ENCODE data around the gene MKRN2. TPM values are rescaled to one million over a fixed set of nuclear protein-coding genes. Genes with fewer than 3 reads are reported as not detected.

The MKRN2 gene
- total and polyA plus RNA-seq, 9 of the 15 experiments (the other 6 are each of a cell fraction or from before 2014, with no cell fraction given) = 29.4 to 63.2 (median 42.9) TPM

GRCh38 chr3:12521010-12521409, 35.9 kb upstream of the MKRN2 start:
- WGBS (ENCODE audit: insufficient coverage, low coverage, missing lambda C conversion rate) = 88% methylated on average over 2 of the region's 2 CpGs
- FAIRE-seq = no peak
- in situ Hi-C loops (cut with MboI) = no loop called here
- H3K9me3 ChIP-seq (replicated peaks; ENCODE audit: control insufficient read depth, insufficient read depth, low read depth, low read length) = no peaks in the 10 kb centered on the region
- no peak overlapping the region for H2AFZ ChIP-seq (ENCODE audit: low read depth, low read length)
- no peaks in the 10 kb centered on the region for H3K27me3 ChIP-seq (ENCODE audit: control insufficient read depth in 2 of 2, insufficient read depth in 2 of 2, low read length in 2 of 2)
- no peaks in the 10 kb centered on the region for H3K4me1 ChIP-seq (replicated peaks in 1 of 2; ENCODE audit: control insufficient read depth in 2 of 2, insufficient read depth in 2 of 2, low read length in 2 of 2)
- H3K27ac ChIP-seq (ENCODE audit: extremely low read depth, low read depth, low read length) = no peak overlapping the region
- intact Hi-C loops (cut with micrococcal nuclease) = no loop called here
- no peak for ATAC-seq
- peaks cover 80% of the 10 kb centered on the region for H3K36me3 ChIP-seq (ENCODE audit: control insufficient read depth, insufficient read depth, low read length)
- no TSS peak for BruUV-seq (replicated peaks)
- ChIA-PET POLR2A (no interaction called here), CTCF (ENCODE audit: low intra/inter-chr PET ratio) (no interaction called here)
- no peak overlapping the region for H3K9ac ChIP-seq (ENCODE audit: insufficient read depth in 1 of 2, low read depth in 2 of 2, low read length in 2 of 2)
- H3K79me2 ChIP-seq (ENCODE audit: control insufficient read depth, insufficient read depth, low read length) = no peaks in the 10 kb centered on the region
- no peak overlapping the region for H3K4me3 ChIP-seq
- H3K9me1 ChIP-seq (ENCODE audit: control insufficient read depth, insufficient read depth, low read length) = no peaks in the 10 kb centered on the region
- DNase-seq (ENCODE audit: extremely low read depth in 1 of 4, low spot score in 3 of 4) = no peak
- TF ChIP-seq CBX3 (IDR thresholded peaks at IDR 0.05; ENCODE audit: borderline replicate concordance in 1 of 2, low read length in 2 of 2) (0 out of 3 replicates have a peak, but pooled peaks of 1 of the 2 experiments have one; percentile 17), SPI1 (IDR thresholded peaks at IDR 0.05; ENCODE audit: borderline replicate concordance, low read depth, low read length) (no peak), ZNF134 (CRISPR knock-in tag; conservative IDR thresholded peaks at IDR 0.05) (no peak), ZNF316 (IDR thresholded peaks at IDR 0.05) (peak; percentile 66), SNIP1 (IDR thresholded peaks at IDR 0.05; ENCODE audit: low read depth) (no peak), NFIX (CRISPR knock-in tag; IDR thresholded peaks at IDR 0.05; ENCODE audit: low read depth) (no peak)
- H4K20me1 ChIP-seq (replicated peaks; ENCODE audit: control insufficient read depth, insufficient read depth, low read length) = no peaks in the 10 kb centered on the region
- no peak overlapping the region for H3K4me2 ChIP-seq (ENCODE audit: insufficient read depth, low read length)

- intact Hi-C loops (cut with micrococcal nuclease) = no loop called here
These were observed 34.2 kb upstream of the MKRN2 start for GRCh38 chr3:12522721-12523120.

More at GRCh38 chr3:12522721-12523120, 34.2 kb upstream of the MKRN2 start:
- Histone ChIP-seq H3K79me2 (ENCODE audit: control insufficient read depth, insufficient read depth, low read length) (no peaks in the 10 kb centered on the region), H3K9me3 (replicated peaks; ENCODE audit: control insufficient read depth, insufficient read depth, low read depth, low read length) (no peaks in the 10 kb centered on the region), H3K27me3 (ENCODE audit: control insufficient read depth in 2 of 2, insufficient read depth in 2 of 2, low read length in 2 of 2) (no peaks in the 10 kb centered on the region), H3K9me1 (ENCODE audit: control insufficient read depth, insufficient read depth, low read length) (no peaks in the 10 kb centered on the region), H3K9ac (ENCODE audit: insufficient read depth in 1 of 2, low read depth in 2 of 2, low read length in 2 of 2) (no peak overlapping the region), H2AFZ (ENCODE audit: low read depth, low read length) (no peak overlapping the region), H3K4me3 (no peak overlapping the region), H3K4me1 (replicated peaks in 1 of 2; ENCODE audit: control insufficient read depth in 2 of 2, insufficient read depth in 2 of 2, low read length in 2 of 2) (no peaks in the 10 kb centered on the region), H3K4me2 (ENCODE audit: insufficient read depth, low read length) (no peak overlapping the region), H3K36me3 (ENCODE audit: control insufficient read depth, insufficient read depth, low read length) (peaks cover 81% of the 10 kb centered on the region), H4K20me1 (replicated peaks; ENCODE audit: control insufficient read depth, insufficient read depth, low read length) (no peaks in the 10 kb centered on the region), H3K27ac (ENCODE audit: extremely low read depth, low read depth, low read length) (no peak overlapping the region)
- no peak for DNase-seq (ENCODE audit: extremely low read depth in 1 of 4, low spot score in 3 of 4)
- POLR2A ChIA-PET = interaction anchor here (1.2 to 1.4 kb wide), 3 partner anchors 9 to 20 kb away, joined by 3 to 5 read pairs (median 4); no protein-coding TSS in a partner anchor
- in situ Hi-C loops (cut with MboI) = no loop called here
- 100% methylated on average over 1 of the region's 1 CpG for WGBS (ENCODE audit: insufficient coverage, low coverage, missing lambda C conversion rate)
- ATAC-seq = no peak
- CTCF ChIA-PET (ENCODE audit: low intra/inter-chr PET ratio) = no interaction called here
- TF ChIP-seq ESRRB (CRISPR knock-in tag; IDR thresholded peaks at IDR 0.05; ENCODE audit: borderline replicate concordance) (no peak), PKNOX1 (IDR thresholded peaks at IDR 0.05) (no peak), SIRT6 (IDR thresholded peaks at IDR 0.05; ENCODE audit: low read depth, low read length) (no peak), TBP (optimal IDR thresholded peaks at IDR 0.05; ENCODE audit: low read depth, low read length) (no peak), RB1 (IDR thresholded peaks at IDR 0.05; ENCODE audit: low read depth) (no peak), ZNF57 (CRISPR knock-in tag; IDR thresholded peaks at IDR 0.05) (no peak), ARHGAP35 (IDR thresholded peaks at IDR 0.05; ENCODE audit: partially characterized antibody) (no peak)
- FAIRE-seq = no peak
- no TSS peak for BruUV-seq (replicated peaks)
